Left forelimb (tissue), 1 donor: ENCODE data around the gene AMY2B.
A peak's percentile ranks its signal among the peaks of the same experiment; 100 is the strongest.
"Not testable (repeated sequence)": the region's sequence is repeated elsewhere in the genome, so short reads cannot be mapped to it uniquely, and the experiment has no call there.

Experiments
- DNase-seq: peaks from one replicate; pipeline ENCODE4 v3.0.0-alpha.2; 2018; ENCODE audit warnings: low spot score

AMY2B gene

DNA sequence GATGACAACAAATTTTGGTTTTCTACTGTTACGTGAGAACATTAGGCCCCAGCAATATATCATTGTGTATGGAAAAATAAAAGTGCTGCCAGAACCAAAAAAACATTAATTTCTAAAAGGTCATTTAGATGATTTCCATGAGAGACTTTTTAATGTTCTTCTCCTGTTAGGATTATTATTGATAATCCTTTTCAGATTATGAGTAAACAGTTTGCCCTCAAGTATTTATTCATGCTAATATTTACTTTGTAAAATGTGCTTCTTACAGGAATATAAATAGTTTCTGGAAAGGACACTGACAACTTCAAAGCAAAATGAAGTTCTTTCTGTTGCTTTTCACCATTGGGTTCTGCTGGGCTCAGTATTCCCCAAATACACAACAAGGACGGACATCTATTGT is at the start of gene AMY2B:
Gene AMY2B (plus strand): TSS at position 301 of the 400 bp plus-strand sequence. CDS start 14 bp downstream, at position 315.
- not testable (repeated sequence) for DNase-seq

DNA sequence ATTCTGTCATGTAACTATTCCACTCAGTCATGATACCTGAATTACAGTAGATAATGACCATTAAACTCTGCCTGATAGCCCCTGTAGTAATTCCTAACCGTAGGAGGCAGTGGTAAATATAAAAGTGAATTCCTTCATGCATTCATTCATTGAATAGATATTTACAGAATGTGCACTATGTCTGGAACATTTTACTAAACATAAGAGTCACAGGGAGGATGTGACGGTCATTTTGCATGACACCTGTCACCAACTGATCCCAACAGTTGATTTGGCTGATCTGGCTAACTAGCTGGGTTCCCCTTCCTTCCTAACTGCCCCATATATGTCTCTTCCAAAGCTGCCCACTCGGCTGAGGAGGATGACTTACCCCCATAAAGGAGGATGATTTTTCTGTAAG is 48.0 kb upstream of the AMY2B start:
- DNase-seq, result no peak

DNA sequence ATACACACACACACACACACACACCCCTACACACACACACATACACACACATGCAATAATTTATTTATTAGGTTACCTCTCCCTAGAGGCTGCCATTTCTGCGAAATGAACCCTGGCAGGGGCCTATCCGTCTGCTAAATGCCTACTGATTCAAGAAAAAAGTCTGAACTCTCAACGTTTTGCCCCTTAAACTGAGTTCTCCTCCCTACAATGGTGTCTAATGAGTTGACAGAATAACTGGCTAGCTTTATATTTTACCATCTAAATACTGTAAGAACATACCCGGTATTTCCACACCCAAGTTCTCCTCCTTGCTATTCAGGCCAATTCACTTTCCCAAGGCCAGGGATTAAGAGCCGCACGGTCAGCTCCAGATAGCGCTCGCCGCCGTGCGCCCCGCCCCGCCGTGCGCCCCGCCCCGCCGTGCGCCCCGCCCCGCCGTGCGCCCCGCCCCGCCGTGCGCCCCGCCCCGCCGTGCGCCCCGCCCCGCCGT is 46.2 kb upstream of the AMY2B start:
- DNase-seq, result no peak

DNA sequence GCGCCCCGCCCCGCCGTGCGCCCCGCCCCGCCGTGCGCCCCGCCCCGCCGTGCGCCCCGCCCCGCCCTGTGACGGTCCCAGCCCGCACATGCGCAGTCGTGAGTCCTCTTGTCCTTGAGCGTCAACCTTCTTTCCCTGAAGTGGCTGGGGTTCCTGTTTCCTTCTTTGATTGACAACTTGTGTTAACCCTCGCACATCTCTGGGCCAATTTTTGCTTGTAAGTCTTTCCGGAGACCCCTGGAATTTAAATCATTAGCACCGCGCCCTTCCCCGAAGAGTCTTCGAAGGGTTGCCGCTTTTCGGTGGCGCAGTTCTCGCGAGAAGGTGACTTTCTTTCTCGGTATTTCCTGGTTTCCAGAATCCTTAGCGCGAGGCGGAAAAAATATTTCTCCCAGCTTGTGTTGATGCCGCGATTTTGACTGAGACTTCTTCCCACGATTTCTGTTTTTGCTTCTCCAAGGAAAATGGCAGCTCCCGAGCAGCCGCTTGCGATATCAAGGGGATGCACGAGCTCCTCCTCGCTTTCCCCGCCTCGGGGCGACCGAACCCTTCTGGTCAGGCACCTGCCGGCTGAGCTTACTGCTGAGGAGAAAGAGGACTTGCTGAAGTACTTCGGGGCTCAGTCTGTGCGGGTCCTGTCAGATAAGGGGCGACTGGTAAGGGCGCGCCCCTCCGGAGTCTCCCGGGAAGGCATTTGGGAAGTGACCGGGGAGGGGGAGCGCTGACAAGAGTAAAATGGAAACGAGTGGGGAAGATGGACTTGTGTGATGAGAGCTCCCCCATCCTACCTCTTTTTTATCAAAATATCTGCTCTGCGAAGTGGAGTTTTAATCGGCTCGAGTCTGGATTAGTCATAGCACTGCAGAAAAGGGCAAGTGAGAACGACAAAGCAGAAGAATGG is 45.5 kb upstream of the AMY2B start, which contains the start of gene RNPC3:
Gene RNPC3 (plus strand): TSS at position 93 of the 901 bp plus-strand sequence. CDS start 372 bp downstream, at position 465.
- peak; percentile 90 for DNase-seq

DNA sequence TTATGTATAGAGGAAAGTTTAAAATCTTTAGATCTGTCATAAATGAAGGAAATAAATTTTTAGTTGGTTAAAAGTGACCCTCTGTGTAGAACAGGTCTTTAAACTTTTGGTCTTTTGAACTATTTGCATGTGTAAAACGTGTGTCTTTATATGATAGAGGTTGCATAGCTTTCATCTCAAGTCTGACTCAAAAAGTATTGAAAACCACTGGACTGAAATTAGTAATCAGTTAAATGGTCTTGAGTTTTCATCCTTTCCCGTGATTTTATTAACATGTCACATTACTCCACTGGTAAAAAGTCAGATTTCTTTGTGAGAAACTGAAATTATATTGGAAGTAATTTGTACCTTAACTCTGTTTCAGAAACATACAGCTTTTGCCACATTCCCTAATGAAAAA is 44.1 kb upstream of the AMY2B start:
- no peak for DNase-seq

DNA sequence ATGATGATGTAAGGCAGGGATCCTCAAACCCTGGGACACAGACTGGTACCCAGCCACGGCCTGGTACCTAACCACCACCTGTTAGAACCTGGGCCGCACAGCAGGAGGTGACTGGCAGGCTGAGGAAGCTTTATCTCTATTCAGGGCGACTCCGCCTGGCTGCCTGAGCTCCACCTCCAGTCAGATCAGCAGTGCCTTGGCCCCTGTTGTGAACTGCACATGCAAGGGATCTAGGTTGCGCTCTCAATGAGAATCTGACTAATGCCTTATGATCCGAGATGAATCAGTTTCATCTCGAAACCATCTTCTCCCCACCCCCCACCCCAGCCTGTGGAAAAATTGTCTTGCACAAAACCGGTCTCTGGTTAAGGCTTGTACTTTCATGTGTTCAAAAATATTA is 41.6 kb upstream of the AMY2B start:
- DNase-seq, result no peak

DNA sequence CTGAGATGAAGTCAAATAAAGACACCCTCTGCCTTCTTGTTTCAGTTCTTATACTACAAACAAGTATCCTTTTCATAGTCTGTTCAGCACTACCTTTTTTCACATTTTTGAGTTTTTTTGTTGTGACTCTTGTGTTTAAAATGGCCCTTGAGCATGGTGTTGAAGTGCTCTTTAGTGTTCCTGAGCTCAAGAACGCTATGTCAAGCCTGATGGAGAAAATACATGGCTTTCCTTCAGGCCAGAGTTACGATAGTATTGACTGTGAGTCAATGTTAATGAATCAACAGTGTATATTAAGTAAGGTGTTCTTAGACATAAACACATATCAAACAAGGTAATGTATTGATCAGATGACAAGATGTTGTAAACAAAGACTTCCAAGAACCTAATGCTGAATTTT is 33.2 kb upstream of the AMY2B start:
- DNase-seq, result no peak

DNA sequence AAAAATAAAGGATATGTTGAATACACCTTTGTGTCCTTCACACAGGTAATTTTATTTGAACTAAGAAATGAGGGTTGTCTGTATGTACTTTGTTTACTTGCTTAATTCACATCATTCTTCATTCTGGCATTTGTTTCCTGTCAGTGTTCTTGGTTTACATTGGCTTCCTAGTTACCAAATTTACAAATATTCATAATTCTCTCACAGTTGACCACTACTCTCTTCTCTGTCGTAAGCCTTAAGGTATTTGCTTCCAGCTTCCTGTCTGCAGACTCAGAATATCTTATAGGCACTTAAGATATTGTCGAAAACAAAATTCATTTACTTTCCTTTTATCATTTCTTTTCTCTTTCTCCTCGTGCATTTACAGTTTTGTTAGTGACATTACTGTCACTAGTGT is 30.0 kb upstream of the AMY2B start:
- DNase-seq, result no peak

DNA sequence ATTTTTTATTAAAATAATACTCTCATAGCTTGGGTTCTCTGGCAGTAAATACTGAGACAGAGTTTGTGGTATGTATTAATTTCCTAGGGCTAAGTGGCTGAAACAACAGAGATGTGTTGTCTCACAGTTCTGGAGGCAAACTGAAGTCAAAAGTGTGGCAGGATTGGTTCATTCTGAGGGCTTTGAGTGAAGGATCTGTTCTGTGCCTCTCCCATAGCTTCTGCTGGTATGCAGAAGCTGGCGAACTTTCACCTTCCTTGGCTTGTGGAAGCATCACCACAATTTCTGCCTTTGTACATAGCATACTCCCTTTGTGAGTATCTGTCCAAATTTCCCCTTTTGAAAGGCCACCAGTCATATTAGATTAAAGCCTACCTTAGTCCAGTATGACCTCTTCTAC is 24.9 kb upstream of the AMY2B start:
- DNase-seq, result no peak

DNA sequence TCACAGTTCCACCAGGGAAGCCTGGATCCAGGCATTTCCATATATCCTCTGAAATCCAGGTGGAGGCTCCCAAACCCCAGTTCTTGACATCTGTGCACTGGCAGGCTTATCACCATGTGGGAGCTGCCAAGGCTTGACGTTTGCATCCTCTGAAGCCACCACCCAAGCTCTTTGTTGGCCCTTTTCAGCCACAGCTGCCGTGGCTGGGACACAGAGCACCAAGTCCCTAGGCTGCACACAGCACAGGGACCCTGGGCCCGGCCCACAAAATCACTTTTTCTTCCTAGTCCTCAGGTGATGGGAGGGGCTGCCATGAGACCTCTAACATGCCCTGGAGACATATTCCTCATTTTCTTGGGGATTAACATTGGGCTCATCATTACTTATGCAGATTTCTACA is 23.5 kb upstream of the AMY2B start:
- DNase-seq, result no peak

DNA sequence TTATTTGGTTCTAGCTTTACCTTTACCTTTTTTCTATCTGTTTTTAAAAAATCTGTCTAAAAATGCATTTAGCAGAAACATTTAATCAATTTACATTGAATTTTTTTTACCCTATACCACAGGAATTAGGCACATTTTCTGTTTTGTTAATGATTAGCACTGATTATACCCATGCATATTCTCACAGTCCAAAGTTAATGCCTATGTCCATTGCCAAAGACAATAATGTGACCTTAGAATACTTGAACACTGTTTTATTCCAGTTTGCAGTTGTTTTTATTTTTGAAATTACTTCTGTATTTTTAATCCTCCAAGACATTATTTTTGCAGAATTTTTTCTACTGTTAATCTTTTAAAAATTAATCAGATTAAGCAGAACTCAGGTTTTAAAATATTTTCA is 11.0 kb upstream of the AMY2B start:
- no peak for DNase-seq

DNA sequence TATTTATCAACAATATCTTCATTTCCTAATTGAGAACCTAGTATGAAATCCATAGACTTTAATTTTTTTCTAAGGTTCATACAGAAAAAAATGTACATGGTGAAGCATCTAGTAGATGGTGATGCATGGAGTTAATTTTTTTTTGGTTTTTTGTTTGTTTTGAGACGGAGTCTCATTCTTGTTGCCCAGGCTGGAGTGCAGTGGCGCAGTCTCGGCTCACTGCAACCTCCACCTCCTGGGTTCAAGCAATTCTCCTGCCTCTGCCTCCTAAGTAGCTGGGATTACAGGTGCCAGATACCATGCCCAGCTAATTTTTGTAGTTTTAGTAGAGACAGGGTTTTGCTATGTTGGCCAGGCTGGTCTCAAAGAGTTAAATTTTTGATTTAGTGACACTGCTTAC is 10.3 kb upstream of the AMY2B start:
- not testable (repeated sequence) for DNase-seq

DNA sequence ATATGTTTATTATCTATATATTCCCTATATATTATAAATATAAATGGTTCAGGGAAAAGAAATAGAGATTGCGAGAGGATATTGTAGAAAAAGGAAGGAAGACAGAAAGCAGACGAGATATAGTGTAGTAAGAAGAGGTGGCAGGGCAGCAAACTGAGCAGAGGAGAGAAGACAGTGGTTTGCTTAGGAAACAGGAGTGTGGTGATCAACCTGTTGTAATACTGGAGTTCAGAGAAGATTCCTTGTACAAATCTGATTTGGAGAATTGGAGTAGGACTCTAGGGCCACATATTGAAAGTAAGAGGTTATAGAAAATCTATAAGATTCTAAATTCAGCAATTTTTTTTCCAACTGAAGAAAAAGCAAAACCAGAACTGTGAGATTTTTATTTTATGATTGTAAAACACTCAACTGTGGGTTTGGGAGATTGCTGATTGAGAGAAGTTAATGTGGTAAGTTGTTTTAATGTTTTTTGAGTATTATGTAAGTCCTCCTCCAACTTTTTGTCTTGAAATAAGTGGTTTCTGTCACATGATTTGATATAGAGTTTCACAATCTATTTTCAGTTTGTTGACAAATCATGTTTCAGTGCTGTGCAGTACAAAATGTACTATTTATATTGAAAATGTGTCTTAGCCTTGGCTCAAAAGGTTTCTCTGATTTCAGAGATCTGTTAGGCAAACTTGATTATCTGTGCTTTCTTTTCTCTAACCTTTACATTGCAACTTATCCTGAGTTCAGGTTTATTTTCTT is 9.6 kb upstream of the AMY2B start:
- no peak for DNase-seq

DNA sequence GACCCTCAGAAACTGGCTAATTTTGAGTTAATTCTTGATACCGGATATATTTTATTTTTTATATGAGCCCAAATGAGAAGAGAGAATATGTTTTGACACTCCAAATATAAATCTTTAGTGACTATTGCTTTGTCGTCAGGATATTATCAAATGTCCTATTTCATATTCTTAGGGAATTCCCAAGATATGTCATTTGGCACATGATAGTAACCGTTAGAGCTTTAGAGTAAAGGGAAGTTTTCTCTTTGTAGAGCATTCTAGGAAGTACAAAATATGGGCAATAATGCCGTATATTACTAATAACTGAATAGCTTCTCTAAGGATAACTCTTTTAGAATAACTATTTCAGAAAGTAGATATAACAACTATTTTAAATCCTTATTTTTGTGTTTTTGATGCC is 8.3 kb upstream of the AMY2B start:
- no peak for DNase-seq

DNA sequence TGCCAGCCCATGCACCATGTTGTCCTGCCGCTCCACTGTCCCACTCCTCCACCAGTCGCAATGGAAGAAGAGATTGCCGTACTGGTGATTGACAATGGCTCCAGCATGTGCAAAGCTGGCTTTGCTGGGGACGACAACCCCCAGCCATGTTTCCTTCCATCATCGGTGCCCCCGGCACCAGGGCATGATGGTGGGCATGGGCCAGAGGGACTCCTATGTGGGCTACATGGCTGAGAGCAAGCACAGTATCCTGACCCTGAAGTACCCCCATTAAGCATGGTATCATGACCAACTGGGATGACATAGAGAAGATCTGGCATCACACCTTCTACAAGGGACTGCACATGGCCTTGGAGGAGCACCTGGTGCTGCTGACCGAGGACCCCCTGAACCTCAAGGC is 1.9 kb upstream of the AMY2B start:
- no peak for DNase-seq

DNA sequence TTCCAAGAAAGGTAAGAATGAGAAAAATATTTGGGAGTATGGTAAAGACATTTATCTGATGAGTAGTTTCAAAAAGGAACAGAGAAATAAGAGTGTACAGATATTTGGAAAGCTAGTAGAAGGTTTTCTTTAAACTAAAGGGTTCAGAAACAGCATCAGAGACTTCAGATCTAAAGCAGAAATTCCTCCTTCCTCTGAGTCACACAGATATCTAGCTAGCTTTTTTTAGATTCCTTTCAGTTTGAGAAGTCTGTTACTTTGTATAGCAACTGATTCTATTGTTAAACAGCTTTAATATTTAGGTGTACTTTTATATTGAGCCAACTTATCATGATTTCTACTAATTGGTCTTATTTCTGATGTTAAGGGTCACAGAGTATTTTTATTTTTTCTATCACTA is 4.7 kb downstream of the AMY2B start:
- DNase-seq, result no peak

DNA sequence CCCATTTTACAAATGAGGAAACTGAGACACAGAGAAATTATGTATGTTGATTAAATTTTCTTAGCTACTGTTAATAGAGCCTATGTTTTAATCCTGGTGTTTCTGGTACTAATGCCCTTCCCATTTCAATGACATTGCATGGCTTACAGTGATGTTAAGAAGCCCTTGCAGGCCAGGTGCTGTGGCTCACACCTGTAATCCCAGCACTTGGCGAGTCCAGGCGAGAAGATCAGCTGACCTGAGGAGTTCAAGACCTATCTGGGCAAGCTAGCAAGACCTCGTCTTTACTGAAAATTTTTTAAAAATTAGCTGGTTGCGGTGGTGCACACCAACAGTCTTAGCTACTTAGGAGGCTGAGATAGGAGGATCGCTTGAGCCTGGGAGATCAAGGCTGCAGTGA is 5.4 kb downstream of the AMY2B start:
- not testable (repeated sequence) for DNase-seq

DNA sequence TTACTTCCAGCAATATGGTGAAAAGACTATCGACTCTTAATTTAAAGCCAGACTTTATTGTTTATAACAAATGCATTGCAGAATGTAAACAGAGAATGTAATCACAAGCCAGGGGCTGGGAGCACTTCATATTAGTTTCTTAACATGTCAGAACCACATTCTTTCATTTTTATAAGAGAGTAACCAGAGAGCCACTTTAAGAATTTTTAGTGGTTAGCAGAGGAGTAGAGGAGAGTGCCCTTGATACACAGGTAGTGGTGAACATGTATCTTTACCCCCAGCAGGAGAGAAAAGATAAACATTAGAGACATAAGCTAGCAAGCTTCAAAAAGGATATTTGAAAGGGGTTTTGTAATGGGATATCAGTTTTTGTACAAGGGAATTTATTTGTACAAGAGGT is 11.1 kb downstream of the AMY2B start:
- no peak for DNase-seq

DNA sequence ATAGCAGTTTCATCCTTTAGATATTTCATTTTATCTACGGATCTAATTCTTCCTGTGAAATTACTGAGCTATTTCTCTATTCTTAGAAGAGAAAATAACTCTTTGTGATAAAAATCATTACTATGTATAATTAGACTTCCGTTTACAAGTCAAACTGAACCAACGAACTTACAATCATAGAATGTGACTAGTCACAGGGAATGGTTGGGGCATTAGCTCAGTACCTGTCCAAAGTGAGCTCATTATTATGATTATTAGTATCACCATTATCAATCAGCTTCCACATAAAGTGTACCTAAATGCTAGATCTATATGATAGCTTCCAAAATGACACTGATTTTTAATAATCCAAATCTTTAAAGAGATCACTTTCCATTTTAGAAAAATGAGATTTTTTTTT is 12.5 kb downstream of the AMY2B start:
- no peak for DNase-seq

DNA sequence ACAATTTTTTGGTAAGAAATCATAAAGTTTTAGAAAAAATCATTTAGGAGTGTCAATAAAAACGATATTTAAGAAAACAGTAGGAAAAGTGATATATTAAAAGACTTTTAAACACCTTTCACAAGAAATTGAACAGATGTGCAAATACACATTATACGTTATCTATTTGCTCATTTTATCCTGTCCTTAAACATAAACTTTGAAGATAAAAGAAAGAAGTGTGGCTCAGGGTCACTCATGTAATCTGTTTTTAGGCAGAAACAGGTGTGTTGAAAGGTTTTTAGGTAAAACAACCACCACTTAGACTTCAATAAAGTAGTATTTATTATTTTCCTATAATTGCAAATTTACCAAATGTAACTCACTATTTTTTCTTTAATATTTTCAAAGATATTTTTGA is 13.1 kb downstream of the AMY2B start:
- no peak for DNase-seq

DNA sequence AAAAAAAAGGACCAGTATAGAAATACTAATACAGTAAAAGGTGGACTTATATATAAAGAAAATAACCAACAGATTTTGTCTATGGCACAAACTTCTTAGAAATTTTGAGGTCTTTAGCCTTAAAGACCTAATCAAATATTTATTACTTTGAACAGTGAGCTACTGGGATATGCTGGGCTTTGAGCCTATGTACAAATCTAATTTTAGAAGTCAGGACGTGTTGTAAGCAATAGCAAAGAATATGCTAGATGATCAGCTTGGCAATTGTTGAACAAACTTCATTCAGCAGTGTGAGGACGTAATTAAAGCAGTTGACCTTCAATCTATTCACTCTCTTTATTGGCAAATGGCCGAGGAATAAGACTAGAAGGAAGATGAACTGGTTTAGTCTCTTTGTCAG is 31.4 kb downstream of the AMY2B start:
- DNase-seq, result not testable (repeated sequence)

DNA sequence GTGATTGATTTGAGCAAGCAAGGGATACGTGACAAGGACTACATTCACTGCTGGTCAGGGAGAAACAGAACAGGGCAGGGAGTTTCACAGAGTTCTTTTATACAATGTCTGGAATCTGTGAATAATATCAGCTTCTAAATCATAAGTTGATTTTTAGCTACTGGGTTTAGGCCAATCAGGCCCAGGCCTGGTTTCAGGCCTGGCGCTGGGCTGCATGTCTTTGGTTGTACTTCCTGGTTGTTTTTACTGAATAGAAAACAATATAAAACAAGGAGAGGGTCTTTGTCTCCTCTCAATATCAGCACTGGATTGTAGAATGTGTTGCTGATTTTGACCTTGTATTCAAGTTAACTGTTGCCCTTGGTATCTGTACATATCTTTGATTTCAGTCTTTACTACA is 45.0 kb downstream of the AMY2B start:
- no peak for DNase-seq

DNA sequence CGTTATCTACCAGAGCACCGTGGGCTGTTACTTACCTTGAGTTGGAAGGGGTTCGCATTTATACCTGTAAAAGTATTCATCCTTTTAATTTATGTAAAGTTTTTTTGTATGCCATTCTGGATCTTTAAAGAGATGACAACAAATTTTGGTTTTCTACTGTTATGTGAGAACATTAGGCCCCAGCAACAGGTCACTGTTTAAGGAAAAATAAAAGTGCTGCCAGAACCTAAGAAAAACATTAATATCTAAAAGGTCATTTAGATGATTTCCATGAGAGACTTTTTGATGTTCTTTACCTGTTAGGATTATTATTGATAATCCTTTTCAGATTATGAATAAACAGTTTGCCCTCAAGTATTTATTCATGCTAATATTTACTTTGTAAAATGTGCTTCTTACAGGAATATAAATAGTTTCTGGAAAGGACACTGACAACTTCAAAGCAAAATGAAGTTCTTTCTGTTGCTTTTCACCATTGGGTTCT is 45.6 kb downstream of the AMY2B start, which contains the start of gene AMY2A:
Gene AMY2A (plus strand): TSS at position 434 of the 484 bp plus-strand sequence. CDS start 14 bp downstream, at position 448.
- not testable (repeated sequence) for DNase-seq
